ENCODE data around the gene NAGA. TPM values are rescaled to one million over a fixed set of nuclear protein-coding genes. Genes with fewer than 3 reads are reported as not detected.
A peak's percentile ranks its signal among the peaks of the same experiment; 100 is the strongest.

Gene NAGA
- total and polyA plus RNA-seq, 9 of the 15 experiments (the other 6 are each of a cell fraction or from before 2014, with no cell fraction given): 6.5 to 20.6 (median 17.4) TPM

GRCh38 chr22:42073621-42074041 lies 3.0 kb upstream of the NAGA start (continued):
- TF ChIP-seq, protein P1, sequence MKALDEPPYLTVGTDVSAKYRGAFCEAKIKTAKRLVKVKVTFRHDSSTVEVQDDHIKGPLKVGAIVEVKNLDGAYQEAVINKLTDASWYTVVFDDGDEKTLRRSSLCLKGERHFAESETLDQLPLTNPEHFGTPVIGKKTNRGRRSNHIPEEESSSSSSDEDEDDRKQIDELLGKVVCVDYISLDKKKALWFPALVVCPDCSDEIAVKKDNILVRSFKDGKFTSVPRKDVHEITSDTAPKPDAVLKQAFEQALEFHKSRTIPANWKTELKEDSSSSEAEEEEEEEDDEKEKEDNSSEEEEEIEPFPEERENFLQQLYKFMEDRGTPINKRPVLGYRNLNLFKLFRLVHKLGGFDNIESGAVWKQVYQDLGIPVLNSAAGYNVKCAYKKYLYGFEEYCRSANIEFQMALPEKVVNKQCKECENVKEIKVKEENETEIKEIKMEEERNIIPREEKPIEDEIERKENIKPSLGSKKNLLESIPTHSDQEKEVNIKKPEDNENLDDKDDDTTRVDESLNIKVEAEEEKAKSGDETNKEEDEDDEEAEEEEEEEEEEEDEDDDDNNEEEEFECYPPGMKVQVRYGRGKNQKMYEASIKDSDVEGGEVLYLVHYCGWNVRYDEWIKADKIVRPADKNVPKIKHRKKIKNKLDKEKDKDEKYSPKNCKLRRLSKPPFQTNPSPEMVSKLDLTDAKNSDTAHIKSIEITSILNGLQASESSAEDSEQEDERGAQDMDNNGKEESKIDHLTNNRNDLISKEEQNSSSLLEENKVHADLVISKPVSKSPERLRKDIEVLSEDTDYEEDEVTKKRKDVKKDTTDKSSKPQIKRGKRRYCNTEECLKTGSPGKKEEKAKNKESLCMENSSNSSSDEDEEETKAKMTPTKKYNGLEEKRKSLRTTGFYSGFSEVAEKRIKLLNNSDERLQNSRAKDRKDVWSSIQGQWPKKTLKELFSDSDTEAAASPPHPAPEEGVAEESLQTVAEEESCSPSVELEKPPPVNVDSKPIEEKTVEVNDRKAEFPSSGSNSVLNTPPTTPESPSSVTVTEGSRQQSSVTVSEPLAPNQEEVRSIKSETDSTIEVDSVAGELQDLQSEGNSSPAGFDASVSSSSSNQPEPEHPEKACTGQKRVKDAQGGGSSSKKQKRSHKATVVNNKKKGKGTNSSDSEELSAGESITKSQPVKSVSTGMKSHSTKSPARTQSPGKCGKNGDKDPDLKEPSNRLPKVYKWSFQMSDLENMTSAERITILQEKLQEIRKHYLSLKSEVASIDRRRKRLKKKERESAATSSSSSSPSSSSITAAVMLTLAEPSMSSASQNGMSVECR (CRISPR knock-in tag; IDR thresholded peaks at IDR 0.05): no peak

DNA sequence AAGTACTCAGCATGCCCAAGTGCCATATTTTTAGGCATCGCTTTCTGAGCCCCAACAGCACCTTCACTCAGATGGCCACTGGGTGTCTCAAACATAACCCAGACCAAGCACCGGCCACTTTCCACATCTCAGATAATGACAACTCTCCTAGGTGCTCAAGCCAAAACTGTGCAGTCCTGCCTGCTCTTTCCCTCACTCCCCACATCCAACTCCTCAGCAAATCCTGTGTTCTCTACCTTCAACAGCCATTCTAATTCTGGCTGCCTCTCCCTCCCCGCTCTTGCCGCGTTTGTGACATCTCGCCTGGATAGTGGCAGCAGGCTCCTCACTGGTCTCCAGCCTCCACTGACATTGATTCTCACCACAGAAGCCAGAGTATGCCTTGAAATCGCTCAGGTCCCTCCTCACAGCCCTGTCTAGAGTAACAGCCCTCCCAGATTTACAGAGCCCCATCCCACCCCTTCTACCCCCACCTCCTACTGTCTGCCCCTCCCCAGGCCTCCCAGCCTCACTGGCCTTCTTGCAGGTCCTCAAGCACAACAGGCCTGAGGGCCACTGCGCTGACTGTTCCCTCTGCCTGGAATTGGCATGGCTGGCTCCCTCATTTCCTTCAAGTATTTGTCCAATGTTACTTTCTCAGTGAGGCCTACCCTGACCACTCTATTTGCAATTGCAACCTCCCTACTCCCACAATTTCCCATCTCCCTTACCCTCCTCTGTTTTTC lies 2.2 kb upstream of the NAGA start:
- no TSS peak for BruUV-seq (replicated peaks)
- Histone ChIP-seq H4K20me1 (replicated peaks; ENCODE audit: control insufficient read depth, insufficient read depth, low read length) (no peaks in the 10 kb centered on the region), H3K27me3 (ENCODE audit: control insufficient read depth in 2 of 2, insufficient read depth in 2 of 2, low read length in 2 of 2) (no peaks in the 10 kb centered on the region), H3K9me1 (ENCODE audit: control insufficient read depth, insufficient read depth, low read length) (peaks cover 2% of the 10 kb centered on the region), H3K4me3 (no peak overlapping the region), H3K79me2 (ENCODE audit: control insufficient read depth, insufficient read depth, low read length) (peaks cover 21% of the 10 kb centered on the region), H3K27ac (ENCODE audit: extremely low read depth, low read depth, low read length) (no peak overlapping the region), H2AFZ (ENCODE audit: low read depth, low read length) (no peak overlapping the region), H3K9me3 (replicated peaks; ENCODE audit: control insufficient read depth, insufficient read depth, low read depth, low read length) (no peaks in the 10 kb centered on the region), H3K36me3 (ENCODE audit: control insufficient read depth, insufficient read depth, low read length) (peaks cover 8% of the 10 kb centered on the region; the same call in 1 of the 3 replicates), H3K9ac (ENCODE audit: insufficient read depth in 1 of 2, low read depth in 2 of 2, low read length in 2 of 2) (peak overlapping the region in 1 of 2 experiments; percentile 35; a peak in 1 of 4 replicates), H3K4me2 (ENCODE audit: insufficient read depth, low read length) (no peak overlapping the region), H3K4me1 (replicated peaks in 1 of 2; ENCODE audit: control insufficient read depth in 2 of 2, insufficient read depth in 2 of 2, low read length in 2 of 2) (peaks cover 19 to 46% of the 10 kb centered on the region in 2 experiments; a peak in 4 of 5 replicates)
- WGBS (ENCODE audit: insufficient coverage, low coverage, missing lambda C conversion rate): 54% methylated on average over 7 of the region's 8 CpGs
- POLR2A ChIA-PET: no interaction called here
- no peak for ATAC-seq
- intact Hi-C loops (cut with micrococcal nuclease): loop anchor here (10.0 kb wide), 1 partner anchor 108 kb away; the partner anchor contains the start of gene SEPTIN3
- peak in 1 of 4 experiments; percentile 32 for DNase-seq (ENCODE audit: extremely low read depth in 1 of 4, low spot score in 3 of 4)
- TF ChIP-seq, protein P2, sequence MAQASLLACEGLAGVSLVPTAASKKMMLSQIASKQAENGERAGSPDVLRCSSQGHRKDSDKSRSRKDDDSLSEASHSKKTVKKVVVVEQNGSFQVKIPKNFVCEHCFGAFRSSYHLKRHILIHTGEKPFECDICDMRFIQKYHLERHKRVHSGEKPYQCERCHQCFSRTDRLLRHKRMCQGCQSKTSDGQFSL (CRISPR knock-in tag; IDR thresholded peaks at IDR 0.05): no peak
- TF ChIP-seq, protein P2 (tag; IDR thresholded peaks at IDR 0.05): no peak
- TF ChIP-seq, protein P3, sequence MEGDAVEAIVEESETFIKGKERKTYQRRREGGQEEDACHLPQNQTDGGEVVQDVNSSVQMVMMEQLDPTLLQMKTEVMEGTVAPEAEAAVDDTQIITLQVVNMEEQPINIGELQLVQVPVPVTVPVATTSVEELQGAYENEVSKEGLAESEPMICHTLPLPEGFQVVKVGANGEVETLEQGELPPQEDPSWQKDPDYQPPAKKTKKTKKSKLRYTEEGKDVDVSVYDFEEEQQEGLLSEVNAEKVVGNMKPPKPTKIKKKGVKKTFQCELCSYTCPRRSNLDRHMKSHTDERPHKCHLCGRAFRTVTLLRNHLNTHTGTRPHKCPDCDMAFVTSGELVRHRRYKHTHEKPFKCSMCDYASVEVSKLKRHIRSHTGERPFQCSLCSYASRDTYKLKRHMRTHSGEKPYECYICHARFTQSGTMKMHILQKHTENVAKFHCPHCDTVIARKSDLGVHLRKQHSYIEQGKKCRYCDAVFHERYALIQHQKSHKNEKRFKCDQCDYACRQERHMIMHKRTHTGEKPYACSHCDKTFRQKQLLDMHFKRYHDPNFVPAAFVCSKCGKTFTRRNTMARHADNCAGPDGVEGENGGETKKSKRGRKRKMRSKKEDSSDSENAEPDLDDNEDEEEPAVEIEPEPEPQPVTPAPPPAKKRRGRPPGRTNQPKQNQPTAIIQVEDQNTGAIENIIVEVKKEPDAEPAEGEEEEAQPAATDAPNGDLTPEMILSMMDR (IDR thresholded peaks at IDR 0.05 in 2 of 3, conservative IDR thresholded peaks at IDR 0.05 in 1 of 3; ENCODE audit: insufficient read depth in 2 of 3, low read depth in 1 of 3, low read length in 3 of 3): peak in 2 of 3 experiments; percentile 16 to 30; a peak in 2 of 6 replicates
- no peak for TF ChIP-seq BACH1 (tag; IDR thresholded peaks at IDR 0.05)
- CTCF ChIA-PET (ENCODE audit: low intra/inter-chr PET ratio): no interaction called here
- in situ Hi-C loops (cut with MboI): no loop called here
- no peak for FAIRE-seq

All from K562 (cell line).